H1 (cell line): ENCODE results near the gene ECE2. TPM values are rescaled to one million over a fixed set of nuclear protein-coding genes. Genes with fewer than 3 reads are reported as not detected.

Experiments
- CTCF ChIA-PET: fragments of 300-600 bp; sonication (Branson Sonifier 250); formaldehyde crosslinking; loops from one replicate; lab custom pipeline; 2021; ENCODE audit not compliant: partially characterized antibody; lab: Charles Lee
- POLR2A ChIA-PET: fragments of 300-600 bp; sonication (Branson Sonifier 250); formaldehyde crosslinking; loops from one replicate; lab custom pipeline; 2021; ENCODE audit warnings: inconsistent platforms; ENCODE audit not compliant: partially characterized antibody; lab: Charles Lee
- DNase-seq, 2 experiments: peaks; one replicate each; pipeline versions ENCODE4 v3.0.0 to v3.0.0-alpha.2; 2010 to 2022; ENCODE audit warnings: low spot score in 2 of 2, low read depth in 1 of 2, mixed read lengths in 1 of 2
- FAIRE-seq: peaks from 2 replicates; lab custom pipeline; 2011; peaks lifted over from hg19 to GRCh38; lab: Jason Lieb, UNC
- H2AFZ ChIP-seq: 2 replicates; pipeline ENCODE4 v1.8.1; 2012; ENCODE audit warnings: low read length, inconsistent platforms
- H2AK5ac ChIP-seq: 2 replicates; pipeline ENCODE4 v1.6.1; 2013; ENCODE audit warnings: low read depth, low read length
- H2BK120ac ChIP-seq: replicated peaks from 2 replicates; pipeline ENCODE3; 2013; ENCODE audit warnings: low read depth, low read length, inconsistent platforms
- H2BK12ac ChIP-seq: 2 replicates; pipeline ENCODE4 v1.6.1; 2013; ENCODE audit warnings: low read depth, low read length
- H2BK15ac ChIP-seq: 2 replicates; pipeline ENCODE4 v1.6.1; 2013; ENCODE audit warnings: low read length
- H2BK20ac ChIP-seq: 2 replicates; pipeline ENCODE4 v1.6.1; 2013; ENCODE audit warnings: low read length
- H2BK5ac ChIP-seq: 2 replicates; pipeline ENCODE4 v1.6.1; 2013; ENCODE audit warnings: low read depth, low read length
- H3K14ac ChIP-seq: 2 replicates; pipeline ENCODE4 v1.6.1; 2013; ENCODE audit warnings: inconsistent platforms; ENCODE audit not compliant: insufficient read length
- H3K18ac ChIP-seq: 2 replicates; pipeline ENCODE4 v1.6.1; 2013; ENCODE audit warnings: low read length; ENCODE audit errors: extremely low read depth
- H3K23ac ChIP-seq: 2 replicates; pipeline ENCODE4 v1.6.1; 2013; ENCODE audit warnings: inconsistent platforms; ENCODE audit not compliant: insufficient read length
- H3K23me2 ChIP-seq: 2 replicates; pipeline ENCODE4 v1.6.1; 2013; ENCODE audit warnings: low read depth, low read length
- H3K27ac ChIP-seq: 2 replicates; pipeline ENCODE4 v1.6.1; 2011; ENCODE audit warnings: low read depth, low read length, inconsistent platforms
- H3K27me3 ChIP-seq, 4 experiments: replicated peaks in 1 of 4; 1 replicate in 1 of 4; 2 replicates in 3 of 4; pipeline versions ENCODE4 v1.6.1 to v1.8.1; 2011 to 2013; ENCODE audit warnings: low read length in 3 of 4, mild to moderate bottlenecking in 3 of 4, inconsistent platforms in 2 of 4, mixed read lengths in 2 of 4, moderate library complexity in 1 of 4; ENCODE audit not compliant: control insufficient read depth in 3 of 4, insufficient read depth in 3 of 4; ENCODE audit errors: extremely low read depth in 1 of 4
- H3K36me3 ChIP-seq, 4 experiments: 2 replicates each; pipeline versions ENCODE4 v1.6.1 to v1.8.1; 2011 to 2013; ENCODE audit warnings: mild to moderate bottlenecking in 4 of 4, low read length in 3 of 4, moderate library complexity in 2 of 4, control low read depth in 1 of 4, inconsistent platforms in 1 of 4; ENCODE audit not compliant: insufficient read depth in 4 of 4, control insufficient read depth in 2 of 4
- H3K4ac ChIP-seq: replicated peaks from 2 replicates; pipeline ENCODE3; 2013; ENCODE audit warnings: low read length, low read depth, mixed read lengths, inconsistent platforms; ENCODE audit not compliant: insufficient read length
- H3K4me1 ChIP-seq, 4 experiments: replicated peaks in 1 of 4; 1 replicate in 1 of 4; 2 replicates in 3 of 4; pipeline versions ENCODE4 v1.6.1 to v1.8.1; 2011 to 2013; ENCODE audit warnings: low read length in 3 of 4, inconsistent platforms in 2 of 4, mixed read lengths in 1 of 4; ENCODE audit not compliant: insufficient read depth in 4 of 4, control insufficient read depth in 3 of 4
- H3K4me2 ChIP-seq, 2 experiments: 2 replicates each; pipeline versions ENCODE4 v1.6.1 to v1.8.1; 2011 to 2013; ENCODE audit warnings: low read depth in 2 of 2, low read length in 2 of 2, control low read depth in 1 of 2, inconsistent platforms in 1 of 2, mild to moderate bottlenecking in 1 of 2; ENCODE audit not compliant: insufficient read depth in 1 of 2
- H3K4me3 ChIP-seq, 4 experiments: fragments of 200-600, 300-600 bp in 1 of 4; sonication (generic), shearing (Covaris generic), sonication (Bioruptor Twin) in 1 of 4; 2 replicates each; pipeline versions ENCODE4 v1.5.1 to v1.8.1; 2011 to 2016; ENCODE audit warnings: low read length in 4 of 4, low read depth in 3 of 4, control low read depth in 2 of 4, inconsistent platforms in 2 of 4, mild to moderate bottlenecking in 2 of 4, mixed read lengths in 1 of 4, moderate library complexity in 1 of 4; ENCODE audit not compliant: insufficient read depth in 2 of 4; ENCODE audit errors: extremely low read depth in 1 of 4
- H3K56ac ChIP-seq: replicated peaks from 2 replicates; pipeline ENCODE3; 2013; ENCODE audit warnings: low read depth, mild to moderate bottlenecking, mixed read lengths, low read length, inconsistent platforms; ENCODE audit not compliant: insufficient read length
- H3K79me1 ChIP-seq: 2 replicates; pipeline ENCODE4 v1.6.1; 2013; ENCODE audit warnings: low read depth, low read length, control low read depth
- H3K79me2 ChIP-seq, 2 experiments: 2 replicates each; pipeline versions ENCODE4 v1.6.1 to v1.8.1; 2012 to 2013; ENCODE audit warnings: low read length in 2 of 2, mild to moderate bottlenecking in 2 of 2, inconsistent platforms in 1 of 2; ENCODE audit not compliant: insufficient read depth in 2 of 2, control insufficient read depth in 1 of 2
- H3K9ac ChIP-seq, 4 experiments: replicated peaks in 1 of 4; 1 replicate in 1 of 4; 2 replicates in 3 of 4; pipeline versions ENCODE4 v1.6.1 to v1.8.1; 2011 to 2013; ENCODE audit warnings: low read depth in 3 of 4, low read length in 3 of 4, control low read depth in 2 of 4, mild to moderate bottlenecking in 2 of 4, moderate library complexity in 2 of 4, inconsistent platforms in 1 of 4; ENCODE audit errors: extremely low read depth in 1 of 4
- H3K9me3 ChIP-seq, 2 experiments: 2 replicates each; pipeline versions ENCODE4 v1.6.1 to v1.8.1; 2012 to 2013; ENCODE audit warnings: mild to moderate bottlenecking in 2 of 2, moderate library complexity in 2 of 2, control low read depth in 1 of 2, inconsistent platforms in 1 of 2, low read depth in 1 of 2, low read length in 1 of 2, mixed read lengths in 1 of 2; ENCODE audit not compliant: insufficient read depth in 2 of 2
- H4K20me1 ChIP-seq, 2 experiments: replicated peaks in 1 of 2; 2 replicates each; pipeline versions ENCODE3 to v1.8.1; 2011 to 2013; ENCODE audit warnings: inconsistent platforms in 2 of 2, low read length in 2 of 2, mild to moderate bottlenecking in 1 of 2; ENCODE audit not compliant: insufficient read depth in 2 of 2, control insufficient read depth in 1 of 2
- H4K5ac ChIP-seq: 2 replicates; pipeline ENCODE4 v1.6.1; 2013; ENCODE audit warnings: low read length, low read depth, mixed read lengths, inconsistent platforms; ENCODE audit not compliant: insufficient read length
- H4K8ac ChIP-seq: 2 replicates; pipeline ENCODE4 v1.8.0; 2013; ENCODE audit warnings: mild to moderate bottlenecking, moderate library complexity, low read length, inconsistent platforms; ENCODE audit not compliant: insufficient read depth; ENCODE audit errors: extremely low read depth
- H4K91ac ChIP-seq: replicated peaks from 2 replicates; pipeline ENCODE3; 2013; ENCODE audit warnings: low read length, mixed read lengths, inconsistent platforms; ENCODE audit not compliant: insufficient read length
- CBX5 ChIP-seq: fragments of 300-800, 300-1000 bp; sonication (generic); IDR thresholded peaks from 2 replicates; pipeline ENCODE4 v1.7.1; 2016; ENCODE audit warnings: antibody characterized with exemption, low read length, low read depth
- CBX8 ChIP-seq: fragments of 300-800, 300-1000 bp; sonication (generic); IDR thresholded peaks from 2 replicates; pipeline ENCODE4 v1.7.1; 2016; ENCODE audit warnings: low read depth, low read length, borderline replicate concordance
- CEBPB ChIP-seq: IDR thresholded peaks from 2 replicates; pipeline ENCODE4 v1.6.1; 2012; ENCODE audit warnings: low read depth, low read length
- CHD1 ChIP-seq: IDR thresholded peaks from 2 replicates; pipeline ENCODE4 v1.6.1; 2012; ENCODE audit warnings: low read depth, low read length, improper control_type of control experiment
- CREB1 ChIP-seq: IDR thresholded peaks from 2 replicates; pipeline ENCODE4 v1.6.1; 2012; ENCODE audit warnings: inconsistent platforms
- JUN ChIP-seq: IDR thresholded peaks from 2 replicates; pipeline ENCODE4 v1.6.1; 2011; ENCODE audit warnings: low read depth, mild to moderate bottlenecking, improper control_type of control experiment, low read length
- RXRA ChIP-seq: IDR thresholded peaks from 2 replicates; pipeline ENCODE4 v1.6.1; 2011; ENCODE audit warnings: low read depth, mild to moderate bottlenecking, low read length, moderate library complexity; ENCODE audit not compliant: insufficient read depth
- SIRT6 ChIP-seq: IDR thresholded peaks from one replicate; pipeline ENCODE4 v1.7.1; 2012; ENCODE audit warnings: low read length, inconsistent platforms
- SIX5 ChIP-seq: IDR thresholded peaks from 2 replicates; pipeline ENCODE4 v1.6.1; 2011; ENCODE audit warnings: mild to moderate bottlenecking, low read depth, low read length
- SP2 ChIP-seq: IDR thresholded peaks from 2 replicates; pipeline ENCODE4 v1.6.1; 2012; ENCODE audit warnings: mild to moderate bottlenecking, low read length, inconsistent platforms
- SP4 ChIP-seq: IDR thresholded peaks from 2 replicates; pipeline ENCODE4 v1.6.1; 2012; ENCODE audit warnings: low read length, inconsistent platforms
- SUZ12 ChIP-seq: fragments of 200-600 bp; sonication (generic); IDR thresholded peaks from 2 replicates; pipeline ENCODE4 v1.6.1; 2012; ENCODE audit warnings: mild to moderate bottlenecking, inconsistent platforms, low read length, moderate library complexity, mixed read lengths
- USF2 ChIP-seq: IDR thresholded peaks from 2 replicates; pipeline ENCODE4 v1.6.1; 2011; ENCODE audit warnings: low read length, improper control_type of control experiment
- WGBS, 2 experiments: shearing (Covaris generic) in 1 of 2; methylation state at CpG; one replicate each; pipeline versions ENCODE4 v1.1.6 to v1.1.7; 2013 to 2015; ENCODE audit warnings: low lambda C conversion rate in 2 of 2, mixed read lengths in 2 of 2, inconsistent platforms in 1 of 2, low coverage in 1 of 2, missing lambda C conversion rate in 1 of 2; ENCODE audit not compliant: insufficient replicate concordance in 2 of 2, insufficient coverage in 1 of 2, insufficient read length in 1 of 2; ENCODE audit errors: extremely low coverage in 1 of 2, missing lambda C conversion rate in 1 of 2; 5-methylcytosine and 5-hydroxymethylcytosine counted together
- polyA plus RNA-seq, 7 experiments: library from polyadenylated mRNA; depleted of rRNA in 3 of 7; stranded (reverse) in 5 of 7; unstranded in 2 of 7; fragments of >200 nt in 5 of 7; fragments of 200-250 nt in 2 of 7; gene quantifications; 1 replicate in 5 of 7; 2 replicates in 1 of 7; 4 replicates in 1 of 7; pipeline versions ENCODE4 v1.2.1 to v1.2.3, GENCODE V29; 2011 to 2013; ENCODE audit warnings: missing spikeins in 2 of 7, mixed read lengths in 2 of 7
- total RNA-seq: library from RNA; stranded (reverse); fragmentation: NEBNext Ultra II Directional; extraction: Animal tissue kit (Norgen Biotek cat#: 25700); gene quantifications from 2 replicates; pipeline ENCODE4 v1.2.1, GENCODE V29; 2021

Gene ECE2
- total and polyA plus RNA-seq, 2 of the 8 experiments (the other 6 are each of a cell fraction or from before 2014, with no cell fraction given): 0.44 to 0.86 TPM

- Histone ChIP-seq H3K23ac (no peak within 1 kb of the TSS), H3K79me1 (peaks cover 8% of the 10 kb centered on the region), H3K4me1 (peaks cover 3 to 9% (median 6%) of the 10 kb centered on the region in 4 experiments), H4K91ac (no peak within 1 kb of the TSS), H3K27ac (peak within 1 kb of the TSS; percentile 82), H3K36me3 (peaks cover 7 to 26% (median 16%) of the 10 kb centered on the region in 4 experiments; a peak in 7 of 8 replicates), H2BK120ac (no peak within 1 kb of the TSS), H2BK5ac (peak within 1 kb of the TSS; percentile 66; the same call in 1 of the 2 replicates), H4K20me1 (peaks cover 26 to 28% of the 10 kb centered on the region in 2 experiments), H2BK20ac (no peak within 1 kb of the TSS), H2AK5ac (0 out of 2 replicates have a peak within 1 kb of the TSS, but pooled peaks have one; percentile 65), H4K5ac (peak within 1 kb of the TSS; percentile 80), H3K4me2 (peak within 1 kb of the TSS; percentile 85 to 97), H3K4me3 (peak within 1 kb of the TSS; percentile 44 to 96 (median 77)), H3K23me2 (no peaks in the 10 kb centered on the region; the same call in 1 of the 2 replicates), H3K79me2 (peaks cover 36 to 47% of the 10 kb centered on the region in 2 experiments), H3K9me3 (no peaks in the 10 kb centered on the region), H2BK15ac (no peak within 1 kb of the TSS), H4K8ac (peak within 1 kb of the TSS; percentile 96; the same call in 1 of the 2 replicates), H3K18ac (peak within 1 kb of the TSS; percentile 19; the same call in 1 of the 2 replicates), H3K56ac (peak within 1 kb of the TSS; percentile 69), H3K9ac (peak within 1 kb of the TSS; percentile 70 to 99 (median 88)), H3K14ac (no peak within 1 kb of the TSS), H2BK12ac (no peak within 1 kb of the TSS), H2AFZ (no peak within 1 kb of the TSS), H3K27me3 (no peaks in the 10 kb centered on the region), H3K4ac (peak within 1 kb of the TSS; percentile 85)
- FAIRE-seq (no peak), DNase-seq (peak; percentile 77 to 92)
- POLR2A ChIA-PET: interaction anchor here (5.0 to 12.3 kb wide), 2 partner anchors 13 to 23 kb away, joined by 30 to 148 read pairs; partner anchors contain the start of gene FAM131A
- CTCF ChIA-PET: no interaction called here
- 2% methylated on average over 6 of the region's 40 CpGs; no CpG with 5 or more reads in 1 of the 2 experiments for whole genome bisulfite sequencing, 2 experiments
- TF ChIP-seq CBX5 (no peak), SIRT6 (no peak), USF2 (peak; percentile 98), CHD1 (no peak), CREB1 (no peak), RXRA (no peak), JUN (no peak), SP2 (no peak), SIX5 (no peak), CEBPB (no peak), SP4 (peak; percentile 65; the same call in 1 of the 2 replicates), SUZ12 (no peak), CBX8 (no peak)
Observed at GRCh38 chr3:184314363-184314699, 38.5 kb downstream of the ECE2 start, which contains the start of gene EIF4G1. EIF4G1 (plus strand) TSS chr3:184314606; CDS start chr3:184315797, 1,191 bp downstream.
